Keratinocyte (primary cell): ENCODE results near the gene RAB11FIP4. TPM values are rescaled to one million over a fixed set of nuclear protein-coding genes. Genes with fewer than 3 reads are reported as not detected.

ENCODE experiments used
- DNase-seq: peaks from one replicate; pipeline ENCODE4 v3.0.0-alpha.2; 2011; ENCODE audit warnings: low read depth, missing footprints, low spot score
- FAIRE-seq: peaks from 2 replicates; lab custom pipeline; 2011; peaks lifted over from hg19 to GRCh38; lab: Jason Lieb, UNC
- H2AFZ ChIP-seq: 2 replicates; pipeline ENCODE4 v1.6.0; 2012; ENCODE audit warnings: low read length, control low read depth, inconsistent platforms; ENCODE audit not compliant: control insufficient read depth
- H3K27ac ChIP-seq: 2 replicates; pipeline ENCODE4 v1.5.1; 2011; ENCODE audit warnings: low read length; ENCODE audit not compliant: control insufficient read depth, insufficient read depth
- H3K27me3 ChIP-seq: 3 replicates; pipeline ENCODE4 v1.6.0; 2011; ENCODE audit warnings: low read length; ENCODE audit not compliant: control insufficient read depth, insufficient read depth; ENCODE audit errors: extremely low read depth
- H3K36me3 ChIP-seq, 2 experiments: 2 replicates in 1 of 2; 3 replicates in 1 of 2; pipeline ENCODE4 v1.5.1; 2011; ENCODE audit warnings: low read length in 2 of 2, mild to moderate bottlenecking in 1 of 2; ENCODE audit not compliant: control insufficient read depth in 2 of 2, insufficient read depth in 2 of 2; ENCODE audit errors: extremely low read depth in 1 of 2
- H3K4me1 ChIP-seq: 3 replicates; pipeline ENCODE4 v1.5.1; 2011; ENCODE audit warnings: low read length; ENCODE audit not compliant: control insufficient read depth, insufficient read depth; ENCODE audit errors: extremely low read depth
- H3K4me2 ChIP-seq: 3 replicates; pipeline ENCODE4 v1.6.0; 2011; ENCODE audit warnings: low read depth, low read length; ENCODE audit not compliant: control insufficient read depth, insufficient read depth; ENCODE audit errors: extremely low read depth
- H3K4me3 ChIP-seq, 3 experiments: fragments of 200-600 bp in 1 of 3; sonication (generic) in 1 of 3; 2 replicates in 2 of 3; 3 replicates in 1 of 3; pipeline ENCODE4 v1.5.1; 2011 to 2016; ENCODE audit warnings: low read length in 3 of 3, mild to moderate bottlenecking in 3 of 3, control low read depth in 2 of 3, inconsistent platforms in 1 of 3, low read depth in 1 of 3, mixed read lengths in 1 of 3, mixed run types in 1 of 3, moderate library complexity in 1 of 3; ENCODE audit not compliant: control insufficient read depth in 2 of 3, insufficient read depth in 2 of 3; ENCODE audit errors: extremely low read depth in 1 of 3
- H3K79me2 ChIP-seq: 2 replicates; pipeline ENCODE4 v1.6.0; 2012; ENCODE audit warnings: low read length; ENCODE audit not compliant: control insufficient read depth, insufficient read depth
- H3K9ac ChIP-seq: 3 replicates; pipeline ENCODE4 v1.6.0; 2011; ENCODE audit warnings: low read length; ENCODE audit not compliant: control insufficient read depth, insufficient read depth; ENCODE audit errors: extremely low read depth
- H3K9me1 ChIP-seq: 3 replicates; pipeline ENCODE4 v1.6.0; 2011; ENCODE audit warnings: low read length; ENCODE audit not compliant: control insufficient read depth, insufficient read depth; ENCODE audit errors: extremely low read depth
- H3K9me3 ChIP-seq: 2 replicates; pipeline ENCODE4 v1.5.1; 2012; ENCODE audit warnings: low read depth, low read length; ENCODE audit not compliant: control insufficient read depth
- H4K20me1 ChIP-seq: 3 replicates; pipeline ENCODE4 v1.6.0; 2011; ENCODE audit warnings: low read length; ENCODE audit not compliant: control insufficient read depth, insufficient read depth; ENCODE audit errors: extremely low read depth
- CTCF ChIP-seq, 3 experiments: IDR thresholded peaks in 1 of 3; conservative IDR thresholded peaks in 1 of 3; optimal IDR thresholded peaks in 1 of 3; 2 replicates in 2 of 3; 3 replicates in 1 of 3; pipeline versions ENCODE3 to v1.5.1; 2011; ENCODE audit warnings: low read length in 3 of 3, mild to moderate bottlenecking in 3 of 3, moderate library complexity in 2 of 3, control low read depth in 1 of 3, inconsistent platforms in 1 of 3; ENCODE audit not compliant: insufficient read depth in 2 of 3; ENCODE audit errors: extremely low read depth in 1 of 3
- EZH2 ChIP-seq: IDR thresholded peaks from one replicate; pipeline ENCODE4 v1.6.1; 2012; ENCODE audit warnings: inconsistent platforms, mild to moderate bottlenecking, low read length, moderate library complexity
- dilution Hi-C: fragments of 300-500 bp; cut with MboI; formaldehyde crosslinking; loops from one replicate; pipeline ENCODE4 v1.7.0; 2020; ENCODE audit warnings: low sequenced_read_pairs; ENCODE audit not compliant: extremely low pct_ligation_motif_present
- polyA plus RNA-seq, 5 experiments: library from polyadenylated mRNA; depleted of rRNA in 3 of 5; stranded (reverse) in 3 of 5; stranded (forward) in 1 of 5; unstranded in 1 of 5; fragments of >200 nt; gene quantifications; 1 replicate in 1 of 5; 2 replicates in 3 of 5; 3 replicates in 1 of 5; pipeline versions ENCODE4 v1.2.1 to v1.2.3, GENCODE V29; 2011 to 2012; ENCODE audit warnings: missing spikeins in 2 of 5, low read depth in 1 of 5, low replicate concordance in 1 of 5

RAB11FIP4 gene
- polyA plus RNA-seq, 1 donor (not counting 4 experiments of a cell fraction or from before 2014, with no cell fraction given), result 9.1 TPM

GRCh38 chr17:31433091-31433790 is 41.8 kb downstream of the RAB11FIP4 start:
- Histone ChIP-seq H3K27ac (no peak overlapping the region), H3K36me3 (no peaks in the 10 kb centered on the region), H3K9me1 (no peaks in the 10 kb centered on the region), H3K9me3 (no peaks in the 10 kb centered on the region), H3K4me2 (no peak overlapping the region), H3K9ac (no peak overlapping the region), H3K4me1 (no peaks in the 10 kb centered on the region), H3K79me2 (no peaks in the 10 kb centered on the region), H2AFZ (no peak overlapping the region), H3K27me3 (peaks cover 17% of the 10 kb centered on the region), H4K20me1 (no peaks in the 10 kb centered on the region), H3K4me3 (no peak overlapping the region)
- FAIRE-seq (no peak), DNase-seq (no peak)
- TF ChIP-seq EZH2 (no peak), CTCF (optimal IDR thresholded peaks at IDR 0.05 in 1 of 3, IDR thresholded peaks at IDR 0.05 in 1 of 3, conservative IDR thresholded peaks at IDR 0.05 in 1 of 3; ENCODE audit: extremely low read depth in 1 of 3, insufficient read depth in 2 of 3, low read length in 3 of 3) (no peak)
- dilution Hi-C loops, result loop anchor here (25.0 kb wide), 1 partner anchor 429 kb away; the partner anchor contains the start of gene COPRS

- peaks cover 17% of the 10 kb centered on the region for H3K27me3 ChIP-seq
- no peaks in the 10 kb centered on the region for H3K9me3 ChIP-seq
These were observed 42.6 kb downstream of the RAB11FIP4 start for GRCh38 chr17:31433811-31434726.

More at GRCh38 chr17:31433811-31434726, 42.6 kb downstream of the RAB11FIP4 start:
- no peak for FAIRE-seq
- no peak overlapping the region for H3K9ac ChIP-seq
- no peaks in the 10 kb centered on the region for H3K4me1 ChIP-seq
- H3K4me2 ChIP-seq, result no peak overlapping the region
- no peak overlapping the region for H2AFZ ChIP-seq
- dilution Hi-C loops, result loop anchor here (25.0 kb wide), 1 partner anchor 428 kb away; the partner anchor contains the start of gene COPRS
- H3K36me3 ChIP-seq, result no peaks in the 10 kb centered on the region
- H3K9me1 ChIP-seq, result no peaks in the 10 kb centered on the region
- H4K20me1 ChIP-seq, result no peaks in the 10 kb centered on the region
- DNase-seq, result no peak
- no peak overlapping the region for H3K27ac ChIP-seq
- no peaks in the 10 kb centered on the region for H3K79me2 ChIP-seq
- H3K4me3 ChIP-seq, result no peak overlapping the region
- TF ChIP-seq EZH2, result no peak
- TF ChIP-seq CTCF (optimal IDR thresholded peaks at IDR 0.05 in 1 of 3, IDR thresholded peaks at IDR 0.05 in 1 of 3, conservative IDR thresholded peaks at IDR 0.05 in 1 of 3; ENCODE audit: extremely low read depth in 1 of 3, insufficient read depth in 2 of 3, low read length in 3 of 3), result no peak
